Activated naive CD4-positive, alpha-beta T cell treated with anti-CD3 and anti-CD28 coated beads, Interleukin-2, amount 50 U/mL, for 24 hours (primary cell): Measurements from ENCODE around the gene RPLP2.

Source experiments
- H3K27ac Mint-ChIP-seq: one replicate; pipeline ENCODE4 v1.8.0; 2021; ENCODE audit warnings: mild to moderate bottlenecking, mixed read lengths
- H3K27me3 Mint-ChIP-seq: one replicate; pipeline ENCODE4 v1.8.0; 2021; ENCODE audit warnings: mixed read lengths
- H3K36me3 Mint-ChIP-seq: one replicate; pipeline ENCODE4 v1.8.0; 2021; ENCODE audit warnings: mixed read lengths
- H3K4me1 Mint-ChIP-seq: one replicate; pipeline ENCODE4 v1.8.0; 2021; ENCODE audit warnings: mixed read lengths
- H3K4me3 Mint-ChIP-seq: one replicate; pipeline ENCODE4 v1.8.0; 2021; ENCODE audit warnings: mild to moderate bottlenecking, mixed read lengths
- H3K9me3 Mint-ChIP-seq: one replicate; pipeline ENCODE4 v1.8.0; 2021; ENCODE audit warnings: mixed read lengths

The RPLP2 gene

DNA sequence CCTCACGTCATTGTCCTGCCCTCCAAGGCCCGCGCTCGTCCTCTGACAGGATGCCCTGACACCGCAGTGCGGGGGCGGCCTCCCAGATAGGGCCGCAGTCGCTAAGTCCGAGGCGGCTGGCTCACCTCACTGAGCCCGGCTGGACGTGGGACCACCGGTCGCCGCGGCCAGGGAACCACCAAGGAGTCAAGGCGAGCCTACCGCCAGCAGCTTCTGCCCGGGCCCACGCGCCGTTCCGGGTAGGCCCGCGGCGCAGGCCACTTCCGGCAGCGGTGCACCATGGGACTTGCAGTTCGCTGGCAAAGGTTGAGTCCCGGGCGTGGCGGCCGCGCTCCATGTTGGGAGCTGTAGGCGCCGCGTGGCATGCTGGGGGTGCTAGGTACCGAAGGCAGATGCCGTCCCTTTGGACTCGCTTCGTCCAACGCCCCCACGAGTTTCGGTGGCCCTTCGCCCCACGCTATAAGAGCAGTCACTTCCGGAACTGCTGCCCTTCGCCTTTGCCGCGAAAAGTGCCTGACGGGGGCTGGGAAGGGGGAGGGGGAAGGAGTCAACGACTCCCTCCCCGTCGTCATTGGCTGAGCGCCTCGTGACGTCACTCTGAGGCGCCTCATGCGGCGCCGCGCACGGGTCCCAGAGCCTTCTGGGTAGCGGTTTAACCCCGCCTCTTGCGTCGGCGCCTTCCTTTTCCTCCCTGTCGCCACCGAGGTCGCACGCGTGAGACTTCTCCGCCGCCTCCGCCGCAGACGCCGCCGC, at the start of gene RPLP2:
Gene RPLP2 (plus strand): TSS at position 681 of the 753 bp plus-strand sequence. CDS start 268 bp downstream, outside the sequence.
- peak within 1 kb of the TSS; percentile 98 for H3K27ac Mint-ChIP-seq
- no peaks in the 10 kb centered on the region for H3K9me3 Mint-ChIP-seq
- H3K36me3 Mint-ChIP-seq, result peaks cover 16% of the 10 kb centered on the region
- H3K4me1 Mint-ChIP-seq, result peaks cover 30% of the 10 kb centered on the region
- H3K4me3 Mint-ChIP-seq, result peak within 1 kb of the TSS; percentile 93
- H3K27me3 Mint-ChIP-seq, result no peaks in the 10 kb centered on the region

GRCh38 chr11:760236-760635, 49.5 kb upstream of the RPLP2 start:
- H3K27me3 Mint-ChIP-seq, result no peaks in the 10 kb centered on the region
- no peak overlapping the region for H3K4me3 Mint-ChIP-seq
- no peaks in the 10 kb centered on the region for H3K4me1 Mint-ChIP-seq
- H3K27ac Mint-ChIP-seq, result no peak overlapping the region
- peaks cover 7% of the 10 kb centered on the region for H3K36me3 Mint-ChIP-seq
- no peaks in the 10 kb centered on the region for H3K9me3 Mint-ChIP-seq

- peaks cover 7% of the 10 kb centered on the region for H3K36me3 Mint-ChIP-seq
Observed at GRCh38 chr11:761526-762108, 48.1 kb upstream of the RPLP2 start.

DNA sequence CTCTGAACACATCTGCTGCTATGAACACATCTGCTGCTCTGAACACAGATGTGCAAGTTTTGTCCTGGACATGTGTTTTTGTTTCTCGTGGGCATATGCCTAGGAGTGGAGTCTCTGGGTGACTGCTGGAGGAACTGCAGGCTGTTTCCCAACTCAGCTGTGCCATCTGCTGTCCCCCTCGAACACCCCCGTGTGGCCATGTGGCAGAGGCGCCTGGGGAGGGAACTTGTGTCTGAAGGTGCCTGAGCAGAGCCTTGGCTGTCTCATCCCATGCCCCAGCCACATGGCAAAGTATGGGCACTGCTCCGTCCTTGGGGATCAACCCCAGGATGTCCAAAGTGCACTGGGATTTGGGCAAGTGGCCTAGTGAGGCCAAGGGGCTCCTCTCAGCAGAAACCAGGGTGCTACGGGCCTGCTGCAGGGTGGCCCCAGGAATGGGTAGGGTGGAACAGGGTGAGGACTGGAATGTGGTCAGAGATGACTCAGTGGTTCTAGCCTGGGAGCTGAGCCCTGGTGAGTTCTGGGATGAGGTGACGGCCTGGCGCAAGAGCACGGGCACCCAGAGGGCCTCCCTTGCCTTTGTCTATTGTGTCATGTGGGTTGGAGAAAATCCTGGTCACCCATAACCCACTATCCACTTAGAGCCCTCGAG, 47.2 kb upstream of the RPLP2 start:
- Mint-ChIP-seq H3K27me3 (no peaks in the 10 kb centered on the region), H3K9me3 (no peaks in the 10 kb centered on the region), H3K4me3 (no peak overlapping the region), H3K27ac (no peak overlapping the region), H3K4me1 (no peaks in the 10 kb centered on the region), H3K36me3 (peaks cover 3% of the 10 kb centered on the region)

More at GRCh38 chr11:761526-762108, 48.1 kb upstream of the RPLP2 start:
- Mint-ChIP-seq H3K9me3 (no peaks in the 10 kb centered on the region), H3K4me3 (no peak overlapping the region), H3K27me3 (no peaks in the 10 kb centered on the region), H3K27ac (no peak overlapping the region), H3K4me1 (no peaks in the 10 kb centered on the region)

DNA sequence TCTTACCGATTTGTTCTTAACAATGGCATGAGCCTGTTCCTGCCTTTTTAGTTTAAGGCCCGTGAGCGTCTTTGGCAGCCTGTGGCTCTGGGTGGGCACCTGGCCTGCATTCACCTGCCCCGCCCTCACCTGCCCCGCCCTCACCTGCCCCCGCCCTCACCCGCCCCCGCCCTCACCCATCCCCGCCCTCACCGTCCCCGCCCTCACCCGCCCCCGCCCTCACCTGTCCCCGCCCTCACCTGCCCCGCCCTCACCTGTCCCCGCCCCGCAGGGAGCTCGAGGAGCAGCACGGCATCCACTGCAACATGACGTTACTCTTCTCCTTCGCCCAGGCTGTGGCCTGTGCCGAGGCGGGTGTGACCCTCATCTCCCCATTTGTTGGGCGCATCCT, 46.7 kb upstream of the RPLP2 start:
- H3K4me1 Mint-ChIP-seq, result no peaks in the 10 kb centered on the region
- no peaks in the 10 kb centered on the region for H3K27me3 Mint-ChIP-seq
- no peaks in the 10 kb centered on the region for H3K9me3 Mint-ChIP-seq
- H3K36me3 Mint-ChIP-seq, result peaks cover 2% of the 10 kb centered on the region
- no peak overlapping the region for H3K4me3 Mint-ChIP-seq
- H3K27ac Mint-ChIP-seq, result no peak overlapping the region

DNA sequence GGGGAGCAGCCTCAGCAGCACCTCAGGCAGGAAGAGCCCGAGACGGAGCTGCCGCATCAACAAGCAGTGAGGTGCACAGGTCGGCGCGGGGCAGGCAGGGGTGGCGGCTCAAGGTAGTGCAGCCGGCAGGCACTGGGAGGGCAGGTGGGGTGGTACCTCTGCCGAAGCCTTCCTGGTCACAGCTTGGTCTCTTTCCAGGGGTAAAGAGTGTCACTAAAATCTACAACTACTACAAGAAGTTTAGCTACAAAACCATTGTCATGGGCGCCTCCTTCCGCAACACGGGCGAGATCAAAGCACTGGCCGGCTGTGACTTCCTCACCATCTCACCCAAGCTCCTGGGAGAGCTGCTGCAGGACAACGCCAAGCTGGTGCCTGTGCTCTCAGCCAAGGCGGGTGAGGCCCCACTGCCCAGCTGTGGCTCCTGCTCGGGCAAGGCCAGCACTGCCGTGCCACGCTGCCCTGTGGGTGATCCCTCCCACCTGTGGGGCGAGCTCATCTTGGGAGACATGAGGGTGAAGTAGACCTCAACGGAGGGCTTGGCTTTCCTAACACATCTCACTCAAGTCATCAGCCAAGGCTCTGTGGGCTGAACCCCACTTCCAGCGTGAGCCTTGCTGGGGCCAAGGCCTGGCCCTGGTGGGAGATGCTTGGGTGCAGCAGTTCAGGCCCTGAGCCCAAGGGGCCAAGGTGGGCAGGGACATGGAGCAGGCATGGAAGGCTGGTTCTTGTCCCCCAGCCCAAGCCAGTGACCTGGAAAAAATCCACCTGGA, 46.0 kb upstream of the RPLP2 start:
- Mint-ChIP-seq H3K4me3 (no peak overlapping the region), H3K27me3 (no peaks in the 10 kb centered on the region), H3K9me3 (no peaks in the 10 kb centered on the region), H3K4me1 (no peaks in the 10 kb centered on the region), H3K27ac (no peak overlapping the region), H3K36me3 (peaks cover 2% of the 10 kb centered on the region)

GRCh38 chr11:764322-765024, 45.3 kb upstream of the RPLP2 start:
- no peak overlapping the region for H3K4me3 Mint-ChIP-seq
- no peaks in the 10 kb centered on the region for H3K27me3 Mint-ChIP-seq
- H3K36me3 Mint-ChIP-seq, result peaks cover 2% of the 10 kb centered on the region
- H3K4me1 Mint-ChIP-seq, result no peaks in the 10 kb centered on the region
- no peaks in the 10 kb centered on the region for H3K9me3 Mint-ChIP-seq
- H3K27ac Mint-ChIP-seq, result no peak overlapping the region

DNA sequence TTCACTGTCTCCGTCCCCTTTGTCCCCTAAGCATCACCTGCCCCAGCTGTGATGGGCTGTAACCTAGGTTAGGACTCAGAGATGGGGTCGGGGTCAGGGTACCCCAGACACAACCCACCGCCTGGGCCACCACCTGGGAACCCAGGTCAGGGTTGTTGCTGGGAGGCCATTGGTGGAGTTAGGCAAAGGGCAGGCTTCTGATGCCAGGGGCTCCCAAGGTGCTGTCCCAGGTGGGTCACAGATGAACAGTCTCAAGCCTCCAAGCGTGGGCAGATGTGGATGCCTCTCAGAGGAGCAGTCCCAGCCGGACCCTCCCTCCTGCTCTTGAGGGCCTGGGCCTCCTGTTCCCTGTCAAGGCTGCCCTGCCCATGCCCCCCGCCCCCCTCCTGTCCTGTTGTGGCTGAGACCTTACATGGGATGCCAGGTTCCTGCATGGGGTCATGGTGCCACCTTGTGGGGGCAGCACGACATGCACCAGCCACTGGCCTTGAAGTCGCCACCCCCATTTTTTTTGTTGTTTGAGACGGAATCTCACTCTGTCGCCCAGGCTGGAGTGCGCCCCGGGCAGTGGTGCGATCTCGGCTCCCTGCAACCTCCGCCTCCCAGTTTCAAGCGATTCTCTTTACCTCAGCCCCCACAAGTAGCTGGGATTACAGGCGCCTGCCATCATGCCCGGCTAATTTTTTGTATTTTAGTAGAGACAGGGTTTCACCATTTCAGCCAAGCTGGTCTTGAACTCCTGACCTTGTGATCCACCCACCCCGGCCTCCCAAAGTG, 44.6 kb upstream of the RPLP2 start:
- no peaks in the 10 kb centered on the region for H3K27me3 Mint-ChIP-seq
- no peak overlapping the region for H3K27ac Mint-ChIP-seq
- H3K9me3 Mint-ChIP-seq, result no peaks in the 10 kb centered on the region
- H3K4me3 Mint-ChIP-seq, result no peak overlapping the region
- peaks cover 2% of the 10 kb centered on the region for H3K36me3 Mint-ChIP-seq
- H3K4me1 Mint-ChIP-seq, result no peaks in the 10 kb centered on the region

- Mint-ChIP-seq H3K36me3 (peaks cover 2% of the 10 kb centered on the region), H3K27ac (no peak overlapping the region), H3K9me3 (no peaks in the 10 kb centered on the region)
Observed at GRCh38 chr11:765802-766091, 44.0 kb upstream of the RPLP2 start.

DNA sequence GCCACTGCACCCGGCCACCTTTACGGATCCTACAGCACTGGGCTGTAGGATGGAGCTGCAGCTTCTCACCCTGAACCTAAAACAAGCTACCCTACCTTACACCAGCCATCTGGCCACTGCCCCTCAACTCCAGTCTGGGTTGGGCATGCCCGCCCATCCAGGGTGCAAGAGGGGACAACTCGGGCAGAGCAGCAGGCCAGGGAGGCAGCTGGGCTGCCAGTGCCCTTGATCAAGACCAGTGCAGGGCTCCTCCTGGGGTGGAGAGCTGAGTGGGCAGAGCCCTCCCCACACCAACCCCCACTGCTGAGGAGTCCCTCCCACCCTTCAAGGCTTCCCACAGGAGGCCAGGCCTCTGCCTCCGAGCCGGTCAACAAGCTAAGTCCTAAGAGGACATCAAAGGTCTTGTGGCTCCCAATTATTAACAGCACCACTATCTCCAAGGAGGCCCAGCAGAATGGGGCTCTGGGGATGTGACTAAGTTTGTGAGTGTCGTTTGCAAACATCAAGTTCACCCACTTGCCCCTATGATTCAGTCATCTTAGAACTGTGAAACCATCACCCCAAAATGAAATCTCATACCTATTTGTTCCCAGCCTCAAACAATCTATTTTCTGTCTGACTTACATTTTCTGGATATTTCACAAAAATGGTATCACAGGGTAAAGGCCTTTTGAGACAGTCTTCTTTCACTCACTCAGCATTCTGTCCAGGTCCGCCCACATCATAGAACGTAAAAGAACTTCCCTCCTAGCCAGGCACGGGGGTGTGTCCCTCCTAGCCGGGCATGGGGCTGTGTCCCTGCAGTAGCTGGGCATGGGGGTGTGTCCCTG, 43.4 kb upstream of the RPLP2 start:
- no peak overlapping the region for H3K4me3 Mint-ChIP-seq
- H3K27ac Mint-ChIP-seq, result no peak overlapping the region
- peaks cover 2% of the 10 kb centered on the region for H3K36me3 Mint-ChIP-seq
- no peaks in the 10 kb centered on the region for H3K9me3 Mint-ChIP-seq
- H3K4me1 Mint-ChIP-seq, result no peaks in the 10 kb centered on the region
- H3K27me3 Mint-ChIP-seq, result no peaks in the 10 kb centered on the region

More at GRCh38 chr11:765802-766091, 44.0 kb upstream of the RPLP2 start:
- Mint-ChIP-seq H3K27me3 (no peaks in the 10 kb centered on the region), H3K4me1 (no peaks in the 10 kb centered on the region), H3K4me3 (no peak overlapping the region)

DNA sequence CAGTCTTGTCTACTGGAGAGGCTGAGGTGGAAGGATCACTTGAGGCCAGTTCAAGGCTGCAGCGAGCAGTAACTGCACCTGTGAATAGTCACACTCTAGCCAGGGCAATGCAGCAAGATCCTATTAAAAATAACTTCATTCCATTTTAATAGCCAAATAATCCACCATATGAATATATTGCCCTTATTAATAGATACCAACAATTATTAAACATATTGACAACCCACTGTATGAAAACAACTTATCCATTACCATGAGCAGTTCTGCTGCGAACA, 42.9 kb upstream of the RPLP2 start:
- Mint-ChIP-seq H3K36me3 (peaks cover 2% of the 10 kb centered on the region), H3K4me1 (no peaks in the 10 kb centered on the region), H3K9me3 (no peaks in the 10 kb centered on the region), H3K27ac (no peak overlapping the region), H3K27me3 (no peaks in the 10 kb centered on the region), H3K4me3 (no peak overlapping the region)

DNA sequence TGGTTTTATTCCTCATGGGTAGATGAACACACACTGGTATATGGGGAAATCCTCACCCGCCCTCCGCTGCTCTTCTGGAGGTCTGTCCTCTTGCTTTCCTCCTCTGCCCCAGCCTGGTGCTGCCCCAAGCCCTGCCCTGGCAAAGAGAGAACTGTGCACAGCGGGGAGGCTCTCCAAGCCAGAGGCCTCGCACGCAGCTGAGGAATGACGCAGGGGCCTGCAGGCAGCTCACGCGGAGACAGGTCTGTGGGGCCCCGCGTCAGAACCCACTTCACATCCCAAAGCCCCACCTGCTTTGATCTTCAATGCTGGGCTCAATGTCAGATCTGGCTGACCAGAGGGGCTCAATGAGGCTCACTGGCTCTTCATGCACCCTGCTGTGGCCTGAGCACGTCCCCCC, 42.5 kb upstream of the RPLP2 start:
- no peaks in the 10 kb centered on the region for H3K9me3 Mint-ChIP-seq
- no peaks in the 10 kb centered on the region for H3K27me3 Mint-ChIP-seq
- no peak overlapping the region for H3K4me3 Mint-ChIP-seq
- H3K36me3 Mint-ChIP-seq, result peaks cover 2% of the 10 kb centered on the region
- no peaks in the 10 kb centered on the region for H3K4me1 Mint-ChIP-seq
- H3K27ac Mint-ChIP-seq, result peak overlapping the region; percentile 35

- Mint-ChIP-seq H3K4me3 (no peak overlapping the region), H3K9me3 (no peaks in the 10 kb centered on the region), H3K27ac (no peak overlapping the region), H3K27me3 (no peaks in the 10 kb centered on the region), H3K36me3 (no peaks in the 10 kb centered on the region), H3K4me1 (peaks cover 4% of the 10 kb centered on the region)
Observed at GRCh38 chr11:769887-770641, 39.7 kb upstream of the RPLP2 start.
